Measurements from ENCODE around the gene TNS1. TPM values are rescaled to one million over a fixed set of nuclear protein-coding genes. Genes with fewer than 3 reads are reported as not detected.

Gene TNS1
- polyA plus RNA-seq, 1 donor = 111 TPM

- DNase-seq (ENCODE audit: low read depth) = no peak
These were observed 22.8 kb downstream of the TNS1 start for GRCh38 chr2:217980036-217980435.

- no peak for DNase-seq (ENCODE audit: low read depth)
These were observed 23.5 kb downstream of the TNS1 start for GRCh38 chr2:217979151-217979811.

- DNase-seq (ENCODE audit: low read depth) = no peak
These were observed 24.2 kb downstream of the TNS1 start for GRCh38 chr2:217978536-217979150.

- no peak for DNase-seq (ENCODE audit: low read depth)
These were observed 24.8 kb downstream of the TNS1 start for GRCh38 chr2:217977840-217978535.

GRCh38 chr2:217976301-217976700 lies 26.5 kb downstream of the TNS1 start:
- no peak for DNase-seq (ENCODE audit: low read depth)

- DNase-seq (ENCODE audit: low read depth) = no peak
These were observed 27.2 kb downstream of the TNS1 start for GRCh38 chr2:217975626-217976025.

- DNase-seq (ENCODE audit: low read depth) = no peak
These were observed 28.3 kb downstream of the TNS1 start for GRCh38 chr2:217974389-217975005.

- no peak for DNase-seq (ENCODE audit: low read depth)
These were observed 29.6 kb downstream of the TNS1 start for GRCh38 chr2:217973008-217973787.

GRCh38 chr2:217972490-217972889 lies 30.3 kb downstream of the TNS1 start:
- DNase-seq (ENCODE audit: low read depth) = no peak

GRCh38 chr2:217972037-217972436 lies 30.8 kb downstream of the TNS1 start:
- no peak for DNase-seq (ENCODE audit: low read depth)

- DNase-seq (ENCODE audit: low read depth) = no peak
These were observed 31.6 kb downstream of the TNS1 start for GRCh38 chr2:217971166-217971565.

- DNase-seq (ENCODE audit: low read depth) = no peak
These were observed 32.6 kb downstream of the TNS1 start for GRCh38 chr2:217970206-217970605.

GRCh38 chr2:217969588-217969987 lies 33.2 kb downstream of the TNS1 start:
- no peak for DNase-seq (ENCODE audit: low read depth)

GRCh38 chr2:217968023-217968422 lies 34.8 kb downstream of the TNS1 start:
- no peak for DNase-seq (ENCODE audit: low read depth)

GRCh38 chr2:217966423-217967070 lies 36.2 kb downstream of the TNS1 start:
- no peak for DNase-seq (ENCODE audit: low read depth)

- no peak for DNase-seq (ENCODE audit: low read depth)
These were observed 38.3 kb downstream of the TNS1 start for GRCh38 chr2:217964275-217965161.

- DNase-seq (ENCODE audit: low read depth) = no peak
These were observed 42.4 kb downstream of the TNS1 start for GRCh38 chr2:217960351-217960750.

- DNase-seq (ENCODE audit: low read depth) = no peak
These were observed 43.1 kb downstream of the TNS1 start for GRCh38 chr2:217959723-217960122.

- no peak for DNase-seq (ENCODE audit: low read depth)
These were observed 43.9 kb downstream of the TNS1 start for GRCh38 chr2:217958884-217959225.

GRCh38 chr2:217958206-217958883 lies 44.5 kb downstream of the TNS1 start:
- no peak for DNase-seq (ENCODE audit: low read depth)

Data from forelimb muscle (tissue), 1 donor.